Hepatocyte (in vitro differentiated cells): ENCODE results near the gene MPP1. TPM values are rescaled to one million over a fixed set of nuclear protein-coding genes. Genes with fewer than 3 reads are reported as not detected.

Source experiments
- DNase-seq: peaks from one replicate; pipeline ENCODE4 v3.0.0-alpha.2; 2016; ENCODE audit warnings: low spot score
- H2AFZ ChIP-seq: fragments of 200-600 bp; sonication (generic); 2 replicates; pipeline ENCODE4 v1.6.0; 2016; ENCODE audit warnings: antibody characterized with exemption, mild to moderate bottlenecking
- H3K27ac ChIP-seq: fragments of 200-600 bp; sonication (generic); 2 replicates; pipeline ENCODE4 v1.5.1; 2016; ENCODE audit warnings: mild to moderate bottlenecking
- H3K27me3 ChIP-seq: fragments of 200-600 bp; sonication (generic); 2 replicates; pipeline ENCODE4 v1.6.1; 2016
- H3K36me3 ChIP-seq: fragments of 200-600 bp; sonication (generic); replicated peaks from 2 replicates; pipeline ENCODE4 v1.5.1; 2016; ENCODE audit warnings: low read depth; ENCODE audit not compliant: insufficient read depth
- H3K4me1 ChIP-seq: fragments of 200-600 bp; sonication (generic); 2 replicates; pipeline ENCODE4 v1.5.1; 2016; ENCODE audit warnings: mild to moderate bottlenecking, moderate library complexity; ENCODE audit not compliant: insufficient read depth
- H3K4me2 ChIP-seq: fragments of 200-600 bp; sonication (generic); 2 replicates; pipeline ENCODE4 v1.6.0; 2016
- H3K4me3 ChIP-seq: fragments of 200-600 bp; sonication (generic); 2 replicates; pipeline ENCODE4 v1.5.1; 2016; ENCODE audit warnings: mild to moderate bottlenecking
- H3K79me2 ChIP-seq: fragments of 200-600 bp; sonication (generic); 2 replicates; pipeline ENCODE4 v1.6.0; 2017; ENCODE audit warnings: mild to moderate bottlenecking
- H3K9me2 ChIP-seq: fragments of 200-600 bp; sonication (generic); replicated peaks from 2 replicates; pipeline ENCODE4 v1.6.0; 2017; ENCODE audit warnings: mild to moderate bottlenecking; ENCODE audit not compliant: insufficient read depth
- H3K9me3 ChIP-seq: fragments of 200-600 bp; sonication (generic); 2 replicates; pipeline ENCODE4 v1.5.1; 2016; ENCODE audit warnings: low read depth, mild to moderate bottlenecking
- H4K20me1 ChIP-seq: fragments of 200-600 bp; sonication (generic); 2 replicates; pipeline ENCODE4 v1.6.0; 2016; ENCODE audit warnings: mild to moderate bottlenecking; ENCODE audit not compliant: insufficient read depth, poor library complexity, severe bottlenecking
- EZH2 ChIP-seq: fragments of 200-600 bp; sonication (generic); IDR thresholded peaks from 2 replicates; pipeline ENCODE4 v1.6.1; 2016; ENCODE audit warnings: antibody characterized with exemption, mild to moderate bottlenecking, borderline replicate concordance
- EZH2phosphoT487 ChIP-seq: fragments of 200-600 bp; sonication (generic); IDR thresholded peaks from one replicate; pipeline ENCODE4 v1.6.1; 2018; ENCODE audit warnings: antibody characterized with exemption, mild to moderate bottlenecking, low read depth, moderate library complexity; ENCODE audit not compliant: unreplicated experiment, severe bottlenecking
- WGBS: methylation state at CpG from one replicate; pipeline ENCODE4 v1.1.6; 2016; ENCODE audit warnings: low lambda C conversion rate; ENCODE audit errors: missing lambda C conversion rate; 5-methylcytosine and 5-hydroxymethylcytosine counted together
- polyA plus RNA-seq: library from polyadenylated mRNA; unstranded; fragments of >200 nt; fragmentation: Nextera tagmentation; extraction: Ambion mirVana; gene quantifications from 2 replicates; pipeline ENCODE4 v1.2.1, GENCODE V29; 2016
- total RNA-seq: library from RNA; depleted of rRNA; stranded (reverse); fragments of >200 nt; gene quantifications from 2 replicates; pipeline ENCODE4 v1.2.3, GENCODE V29; 2014
- TF ChIP-seq, protein P1 (sequence below): fragments of 200-600 bp; sonication (generic); IDR thresholded peaks from 2 replicates; pipeline ENCODE4 v1.5.1; 2016; ENCODE audit warnings: antibody characterized with exemption, mild to moderate bottlenecking; ENCODE audit not compliant: poor library complexity

The MPP1 gene
- total and polyA plus RNA-seq, 2 experiments from 2014 or later, result 11.4 to 20.4 TPM

GRCh38 chrX:154750301-154751202 lies 54.7 kb downstream of the MPP1 start, which contains the start of gene GAB3:
Gene GAB3 (minus strand): TSS chrX:154751077. CDS start chrX:154751025, 52 bp downstream.
- TF ChIP-seq EZH2phosphoT487 (no peak), EZH2 (no peak)
- TF ChIP-seq, protein P1, sequence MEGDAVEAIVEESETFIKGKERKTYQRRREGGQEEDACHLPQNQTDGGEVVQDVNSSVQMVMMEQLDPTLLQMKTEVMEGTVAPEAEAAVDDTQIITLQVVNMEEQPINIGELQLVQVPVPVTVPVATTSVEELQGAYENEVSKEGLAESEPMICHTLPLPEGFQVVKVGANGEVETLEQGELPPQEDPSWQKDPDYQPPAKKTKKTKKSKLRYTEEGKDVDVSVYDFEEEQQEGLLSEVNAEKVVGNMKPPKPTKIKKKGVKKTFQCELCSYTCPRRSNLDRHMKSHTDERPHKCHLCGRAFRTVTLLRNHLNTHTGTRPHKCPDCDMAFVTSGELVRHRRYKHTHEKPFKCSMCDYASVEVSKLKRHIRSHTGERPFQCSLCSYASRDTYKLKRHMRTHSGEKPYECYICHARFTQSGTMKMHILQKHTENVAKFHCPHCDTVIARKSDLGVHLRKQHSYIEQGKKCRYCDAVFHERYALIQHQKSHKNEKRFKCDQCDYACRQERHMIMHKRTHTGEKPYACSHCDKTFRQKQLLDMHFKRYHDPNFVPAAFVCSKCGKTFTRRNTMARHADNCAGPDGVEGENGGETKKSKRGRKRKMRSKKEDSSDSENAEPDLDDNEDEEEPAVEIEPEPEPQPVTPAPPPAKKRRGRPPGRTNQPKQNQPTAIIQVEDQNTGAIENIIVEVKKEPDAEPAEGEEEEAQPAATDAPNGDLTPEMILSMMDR, result no peak
- peak within 1 kb of the TSS; percentile 20 for H3K4me3 ChIP-seq
- peak; percentile 47 for DNase-seq
- WGBS, result 41% methylated on average over 47 of the region's 98 CpGs
- H2AFZ ChIP-seq, result peak within 1 kb of the TSS; percentile 45
- H4K20me1 ChIP-seq, result no peaks in the 10 kb centered on the region
- no peaks in the 10 kb centered on the region for H3K36me3 ChIP-seq
- no peak within 1 kb of the TSS for H3K27ac ChIP-seq
- peak within 1 kb of the TSS; percentile 74 for H3K4me2 ChIP-seq
- no peaks in the 10 kb centered on the region for H3K4me1 ChIP-seq
- no peaks in the 10 kb centered on the region for H3K9me3 ChIP-seq
- H3K27me3 ChIP-seq, result peaks cover 30% of the 10 kb centered on the region
- no peaks in the 10 kb centered on the region for H3K79me2 ChIP-seq
- no peaks in the 10 kb centered on the region for H3K9me2 ChIP-seq

GRCh38 chrX:154749856-154750255 lies 55.4 kb downstream of the MPP1 start:
- Histone ChIP-seq H3K27me3 (peaks cover 30% of the 10 kb centered on the region), H3K4me2 (peak overlapping the region; percentile 74), H3K27ac (no peak overlapping the region), H3K4me3 (no peak overlapping the region), H3K9me2 (no peaks in the 10 kb centered on the region), H3K9me3 (no peaks in the 10 kb centered on the region), H3K4me1 (no peaks in the 10 kb centered on the region), H3K79me2 (no peaks in the 10 kb centered on the region), H2AFZ (peak overlapping the region; percentile 45), H3K36me3 (no peaks in the 10 kb centered on the region), H4K20me1 (no peaks in the 10 kb centered on the region)
- no peak for DNase-seq
- 67% methylated on average over 6 of the region's 6 CpGs for WGBS
- TF ChIP-seq EZH2phosphoT487 (no peak), EZH2 (peak; percentile 17)
- TF ChIP-seq, protein P1, result no peak

DNA sequence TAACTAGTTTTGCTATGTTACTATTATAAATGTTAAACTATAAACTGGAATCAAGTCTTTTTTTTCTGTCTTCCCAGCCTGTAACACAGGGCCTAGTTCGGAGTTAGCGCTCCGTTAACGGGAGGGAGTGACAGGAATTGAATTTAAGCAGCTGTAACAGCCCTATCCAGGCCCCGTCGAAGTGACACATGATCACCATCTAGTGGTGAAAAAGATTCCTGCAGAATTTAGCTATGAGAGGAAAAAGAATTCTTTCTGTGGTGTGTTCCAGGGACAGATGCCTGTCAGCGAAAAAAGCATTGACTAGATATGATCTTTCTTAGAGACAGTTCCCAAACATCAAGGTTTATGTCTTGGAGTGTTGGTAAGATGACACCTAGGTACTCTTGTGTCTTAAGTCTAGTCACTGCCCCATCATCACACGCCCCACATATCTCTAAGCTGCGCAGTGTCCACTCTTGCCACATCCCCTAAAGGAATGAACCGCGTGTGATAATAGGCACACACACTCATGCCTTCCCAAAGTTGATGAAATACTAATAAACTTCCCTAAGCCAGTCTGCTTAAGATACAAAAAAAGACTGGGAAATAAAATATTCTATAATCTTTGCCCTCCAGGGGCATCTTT lies 56.5 kb downstream of the MPP1 start:
- Histone ChIP-seq H3K79me2 (no peaks in the 10 kb centered on the region), H3K4me1 (no peaks in the 10 kb centered on the region), H3K4me3 (no peak overlapping the region), H3K4me2 (no peak overlapping the region), H3K36me3 (no peaks in the 10 kb centered on the region), H3K27me3 (peaks cover 30% of the 10 kb centered on the region), H4K20me1 (no peaks in the 10 kb centered on the region), H3K9me3 (no peaks in the 10 kb centered on the region), H3K27ac (no peak overlapping the region), H3K9me2 (no peaks in the 10 kb centered on the region), H2AFZ (no peak overlapping the region)
- TF ChIP-seq, protein P1, result peak; percentile 67
- no peak for TF ChIP-seq EZH2
- peak; percentile 52 for DNase-seq
- 44% methylated on average over 11 of the region's 11 CpGs for WGBS
